ENCODE results near the gene MAN2A2. TPM values are rescaled to one million over a fixed set of nuclear protein-coding genes. Genes with fewer than 3 reads are reported as not detected.

Gene MAN2A2
- total and polyA plus RNA-seq, 2 of the 8 experiments (the other 6 are each of a cell fraction or from before 2014, with no cell fraction given), result 23.1 to 29.7 TPM

DNA sequence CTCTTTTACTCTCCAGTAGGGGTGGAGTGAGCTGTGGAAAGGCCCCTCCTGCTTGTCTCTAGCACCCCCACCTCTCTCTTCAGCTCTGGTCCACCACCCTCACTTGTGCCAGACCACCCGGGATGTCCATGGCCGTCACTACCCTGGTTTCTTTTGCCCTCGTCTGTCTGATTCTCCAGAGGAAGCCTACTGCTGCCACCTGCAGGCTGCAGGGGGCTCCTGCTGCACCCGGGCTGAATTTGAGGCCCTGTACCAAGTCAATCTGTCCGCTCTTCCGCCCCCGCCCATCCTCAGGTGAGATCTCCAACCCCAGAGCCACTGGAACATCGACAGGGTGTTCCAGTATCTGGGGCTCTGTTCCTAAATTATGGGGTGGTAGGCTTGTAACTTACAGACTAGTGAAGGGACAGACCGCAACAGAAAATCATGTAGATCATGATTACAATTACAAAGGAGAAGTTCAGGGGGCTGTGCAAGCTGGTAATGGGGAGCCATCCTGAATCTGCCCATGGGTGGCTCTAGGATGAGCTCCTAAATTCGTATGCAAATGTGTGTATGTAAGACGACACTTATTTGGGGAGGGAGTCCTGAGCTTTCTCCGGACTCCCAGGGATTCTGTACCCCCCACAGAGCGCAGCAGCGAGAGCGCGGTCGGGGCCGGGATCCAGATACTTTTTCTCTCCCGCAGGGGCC is 31.3 kb downstream of the MAN2A2 start (continued):
- TF ChIP-seq, protein P1, sequence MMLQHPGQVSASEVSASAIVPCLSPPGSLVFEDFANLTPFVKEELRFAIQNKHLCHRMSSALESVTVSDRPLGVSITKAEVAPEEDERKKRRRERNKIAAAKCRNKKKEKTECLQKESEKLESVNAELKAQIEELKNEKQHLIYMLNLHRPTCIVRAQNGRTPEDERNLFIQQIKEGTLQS (IDR thresholded peaks at IDR 0.05; ENCODE audit: insufficient read depth, low read depth, low read length), result no peak
- TF ChIP-seq SUZ12 (IDR thresholded peaks at IDR 0.05; ENCODE audit: low read length) (no peak), SP4 (IDR thresholded peaks at IDR 0.05; ENCODE audit: low read length) (no peak), TAF1 (IDR thresholded peaks at IDR 0.05; ENCODE audit: low read depth, low read length) (no peak), EGR1 (IDR thresholded peaks at IDR 0.05; ENCODE audit: borderline replicate concordance, low read depth, low read length) (peak; percentile 88; the same call in 1 of the 2 replicates), TAF7 (optimal IDR thresholded peaks at IDR 0.05; ENCODE audit: borderline replicate concordance, low read depth, low read length) (no peak), SIX5 (IDR thresholded peaks at IDR 0.05; ENCODE audit: low read depth, low read length) (no peak), RXRA (IDR thresholded peaks at IDR 0.05; ENCODE audit: insufficient read depth, low read depth, low read length) (no peak), HDAC6 (IDR thresholded peaks at IDR 0.05; ENCODE audit: low read depth, low read length) (no peak), JUN (IDR thresholded peaks at IDR 0.05; ENCODE audit: low read depth, low read length) (no peak), SP1 (IDR thresholded peaks at IDR 0.05; ENCODE audit: low read depth, low read length) (0 out of 2 replicates have a peak, but pooled peaks have one; percentile 2), KDM5A (IDR thresholded peaks at IDR 0.05; ENCODE audit: low read length) (0 out of 2 replicates have a peak, but pooled peaks have one; percentile 32), ZNF274 (IDR thresholded peaks at IDR 0.05; ENCODE audit: borderline replicate concordance, extremely low read depth, low read length) (no peak), ASH2L (IDR thresholded peaks at IDR 0.05; ENCODE audit: low read length) (no peak), CHD2 (IDR thresholded peaks at IDR 0.05; ENCODE audit: low read length) (no peak), CHD1 (IDR thresholded peaks at IDR 0.05; ENCODE audit: low read depth, low read length) (no peak), JUND (IDR thresholded peaks at IDR 0.05; ENCODE audit: low read length) (no peak), EP300 (IDR thresholded peaks at IDR 0.05; ENCODE audit: borderline replicate concordance in 1 of 2, low read depth in 2 of 2, low read length in 2 of 2) (no peak)
- TF ChIP-seq, protein P2, sequence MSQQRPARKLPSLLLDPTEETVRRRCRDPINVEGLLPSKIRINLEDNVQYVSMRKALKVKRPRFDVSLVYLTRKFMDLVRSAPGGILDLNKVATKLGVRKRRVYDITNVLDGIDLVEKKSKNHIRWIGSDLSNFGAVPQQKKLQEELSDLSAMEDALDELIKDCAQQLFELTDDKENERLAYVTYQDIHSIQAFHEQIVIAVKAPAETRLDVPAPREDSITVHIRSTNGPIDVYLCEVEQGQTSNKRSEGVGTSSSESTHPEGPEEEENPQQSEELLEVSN (IDR thresholded peaks at IDR 0.05), result no peak
